Neuronal stem cell (in vitro differentiated cells): ENCODE measurements around the gene NBPF3.

ENCODE experiments used
- DNase-seq: peaks from one replicate; pipeline ENCODE4 v3.0.0-alpha.2; 2013; ENCODE audit warnings: low spot score
- H2AFZ ChIP-seq: one replicate; pipeline ENCODE4 v1.6.1; 2013; ENCODE audit warnings: mild to moderate bottlenecking, low read length, inconsistent platforms
- H2AK5ac ChIP-seq: 2 replicates; pipeline ENCODE4 v1.6.1; 2013; ENCODE audit warnings: low read depth, mild to moderate bottlenecking, inconsistent platforms, low read length, moderate library complexity, mixed read lengths
- H2BK120ac ChIP-seq: 2 replicates; pipeline ENCODE4 v1.6.1; 2013; ENCODE audit warnings: low read depth, mild to moderate bottlenecking, inconsistent platforms, low read length, moderate library complexity, mixed read lengths
- H2BK12ac ChIP-seq: one replicate; pipeline ENCODE4 v1.6.1; 2013; ENCODE audit warnings: low read length, inconsistent platforms
- H2BK15ac ChIP-seq: 2 replicates; pipeline ENCODE4 v1.6.1; 2013; ENCODE audit warnings: mild to moderate bottlenecking, low read length, inconsistent platforms, mixed read lengths
- H2BK5ac ChIP-seq: one replicate; pipeline ENCODE4 v1.6.1; 2013; ENCODE audit warnings: inconsistent platforms, mild to moderate bottlenecking, low read length, moderate library complexity
- H3K14ac ChIP-seq: one replicate; pipeline ENCODE4 v1.6.1; 2013; ENCODE audit warnings: low read length, inconsistent platforms
- H3K18ac ChIP-seq: 2 replicates; pipeline ENCODE4 v1.6.1; 2013; ENCODE audit warnings: low read length, inconsistent platforms
- H3K23ac ChIP-seq: 2 replicates; pipeline ENCODE4 v1.6.1; 2013; ENCODE audit warnings: low read depth, mild to moderate bottlenecking, mixed read lengths, low read length, inconsistent platforms; ENCODE audit not compliant: poor library complexity
- H3K27ac ChIP-seq: replicated peaks from 3 replicates; pipeline ENCODE4 v1.5.1; 2013; ENCODE audit warnings: low read length, inconsistent platforms
- H3K27me3 ChIP-seq, 3 experiments: 2 replicates each; pipeline ENCODE4 v1.6.1; 2013; ENCODE audit warnings: low read length in 3 of 3, mild to moderate bottlenecking in 2 of 3, inconsistent platforms in 1 of 3, low read depth in 1 of 3, mixed read lengths in 1 of 3, moderate library complexity in 1 of 3; ENCODE audit not compliant: control insufficient read depth in 3 of 3, insufficient read depth in 3 of 3
- H3K36me3 ChIP-seq, 2 donors: replicated peaks in 1 of 2; 2 replicates each; pipeline ENCODE4 v1.6.1; 2013; ENCODE audit warnings: low read length in 2 of 2; ENCODE audit not compliant: control insufficient read depth in 2 of 2, insufficient read depth in 2 of 2
- H3K4ac ChIP-seq: 2 replicates; pipeline ENCODE4 v1.6.1; 2013; ENCODE audit warnings: inconsistent platforms, mild to moderate bottlenecking, low read length, moderate library complexity
- H3K4me1 ChIP-seq, 2 donors: 1 replicate in 1 of 2; 2 replicates in 1 of 2; pipeline ENCODE4 v1.6.1; 2013; ENCODE audit warnings: low read length in 2 of 2, low read depth in 1 of 2; ENCODE audit not compliant: control insufficient read depth in 2 of 2, insufficient read depth in 1 of 2
- H3K4me2 ChIP-seq: one replicate; pipeline ENCODE4 v1.6.1; 2013; ENCODE audit warnings: mild to moderate bottlenecking, low read length, inconsistent platforms; ENCODE audit not compliant: insufficient read depth, poor library complexity, severe bottlenecking
- H3K4me3 ChIP-seq, 2 donors: 2 replicates each; pipeline ENCODE4 v1.5.1; 2013; ENCODE audit warnings: low read length in 2 of 2, mild to moderate bottlenecking in 2 of 2, inconsistent platforms in 1 of 2, moderate library complexity in 1 of 2
- H3K79me1 ChIP-seq: one replicate; pipeline ENCODE4 v1.6.1; 2013; ENCODE audit warnings: low read depth, mild to moderate bottlenecking, inconsistent platforms, low read length, moderate library complexity
- H3K9ac ChIP-seq: one replicate; pipeline ENCODE4 v1.6.1; 2013; ENCODE audit warnings: mild to moderate bottlenecking, low read depth, low read length, inconsistent platforms; ENCODE audit not compliant: poor library complexity
- H3K9me3 ChIP-seq, 2 donors: replicated peaks in 1 of 2; 2 replicates each; pipeline versions ENCODE3 to v1.6.1; 2013; ENCODE audit warnings: low read length in 2 of 2, mild to moderate bottlenecking in 2 of 2, inconsistent platforms in 1 of 2, low read depth in 1 of 2, mixed read lengths in 1 of 2, moderate library complexity in 1 of 2; ENCODE audit not compliant: control insufficient read depth in 2 of 2, insufficient read depth in 1 of 2
- H4K8ac ChIP-seq: one replicate; pipeline ENCODE4 v1.6.1; 2013; ENCODE audit warnings: low read depth, mild to moderate bottlenecking, inconsistent platforms, low read length, moderate library complexity
- H4K91ac ChIP-seq: one replicate; pipeline ENCODE4 v1.6.1; 2013; ENCODE audit warnings: low read length, low read depth, mild to moderate bottlenecking, inconsistent platforms; ENCODE audit not compliant: poor library complexity
- WGBS, 2 donors: extraction: QIAGEN DNeasy Blood & Tissue Kit; methylation state at CpG; one replicate each; pipeline ENCODE4 v1.1.7; 2013; ENCODE audit warnings: missing lambda C conversion rate in 2 of 2, mixed read lengths in 1 of 2; ENCODE audit not compliant: insufficient read length in 2 of 2, insufficient replicate concordance in 1 of 2; ENCODE audit errors: extremely low coverage in 2 of 2; 5-methylcytosine and 5-hydroxymethylcytosine counted together

NBPF3 gene

GRCh38 chr1:21496063-21496462 is 56.1 kb downstream of the NBPF3 start:
- Histone ChIP-seq H3K4me2 (no peak overlapping the region), H3K4me1 (peaks cover 0 to 8% of the 10 kb centered on the region in 2 donors), H2AK5ac (no peak overlapping the region), H3K9me3 (peaks cover 3 to 6% of the 10 kb centered on the region in 2 donors), H4K8ac (no peak overlapping the region), H3K4me3 (no peak overlapping the region), H2BK15ac (no peak overlapping the region), H4K91ac (no peak overlapping the region), H3K27me3 (no peaks in the 10 kb centered on the region), H3K14ac (no peak overlapping the region), H3K4ac (no peak overlapping the region), H2BK120ac (no peak overlapping the region), H3K79me1 (no peaks in the 10 kb centered on the region), H3K27ac (no peak overlapping the region), H2BK12ac (no peak overlapping the region), H2AFZ (no peak overlapping the region), H3K18ac (no peak overlapping the region), H2BK5ac (no peak overlapping the region), H3K9ac (no peak overlapping the region), H3K36me3 (no peaks in the 10 kb centered on the region), H3K23ac (no peak overlapping the region)
- WGBS, 2 donors = no CpG with 5 or more reads among the region's 1 CpG
- DNase-seq = no peak

- H3K79me1 ChIP-seq = no peaks in the 10 kb centered on the region
- no peak overlapping the region for H3K4me2 ChIP-seq
- H2AFZ ChIP-seq = peak overlapping the region; percentile 13
- H2BK120ac ChIP-seq = no peak overlapping the region
- DNase-seq = no peak
- no peak overlapping the region for H4K8ac ChIP-seq
- H4K91ac ChIP-seq = no peak overlapping the region
- H3K9ac ChIP-seq = no peak overlapping the region
- H3K9me3 ChIP-seq = peaks cover 3 to 4% of the 10 kb centered on the region in 2 donors
- H2BK12ac ChIP-seq = no peak overlapping the region
- no peak overlapping the region for H3K27ac ChIP-seq
- H2BK5ac ChIP-seq = no peak overlapping the region
- no peak overlapping the region for H2BK15ac ChIP-seq
- H3K14ac ChIP-seq = no peak overlapping the region
- no peak overlapping the region for H3K18ac ChIP-seq
- no peak overlapping the region for H3K4me3 ChIP-seq
- H3K36me3 ChIP-seq = no peaks in the 10 kb centered on the region
- H3K23ac ChIP-seq = no peak overlapping the region
- no peak overlapping the region for H3K4ac ChIP-seq
- WGBS, 2 donors = no CpG with 5 or more reads among the region's 3 CpGs
- H3K4me1 ChIP-seq = peaks cover 0 to 8% of the 10 kb centered on the region in 2 donors
- no peaks in the 10 kb centered on the region for H3K27me3 ChIP-seq
- H2AK5ac ChIP-seq = no peak overlapping the region
Observed at GRCh38 chr1:21496886-21497285, 56.9 kb downstream of the NBPF3 start.

DNA sequence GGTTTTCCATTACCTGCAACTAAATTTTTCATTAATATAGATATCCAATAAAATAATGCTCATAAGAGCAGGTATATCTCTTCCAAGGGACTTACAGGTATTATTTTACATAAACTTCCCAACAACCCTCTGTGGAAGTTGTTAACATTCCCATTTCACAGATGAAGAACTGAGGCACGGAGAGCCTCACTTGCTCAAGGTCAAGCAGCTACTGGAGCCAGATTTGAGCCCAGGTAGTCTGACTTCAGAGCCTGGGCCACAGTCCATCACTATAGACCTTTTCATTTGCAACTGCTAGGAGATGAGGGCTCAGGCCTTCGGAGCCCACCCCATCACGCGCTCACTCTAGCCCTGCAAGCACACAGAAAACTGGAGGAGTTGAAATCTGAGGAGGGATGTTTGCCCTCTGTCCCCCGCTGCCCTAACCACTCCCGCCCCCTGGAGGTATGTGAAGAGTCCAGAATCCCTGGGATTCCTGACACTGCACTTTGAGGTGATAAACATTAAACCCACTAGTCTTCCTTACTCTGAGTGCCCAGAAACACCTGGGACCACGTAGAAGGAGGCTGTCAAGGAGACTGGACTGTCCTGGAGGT is 57.6 kb downstream of the NBPF3 start:
- no peak overlapping the region for H3K4me2 ChIP-seq
- H3K79me1 ChIP-seq = no peaks in the 10 kb centered on the region
- no CpG with 5 or more reads among the region's 7 CpGs for WGBS, 2 donors
- H3K9ac ChIP-seq = no peak overlapping the region
- H3K4me3 ChIP-seq = no peak overlapping the region
- peak overlapping the region; percentile 83 for H3K18ac ChIP-seq
- no peak overlapping the region for H2BK15ac ChIP-seq
- no peaks in the 10 kb centered on the region for H3K27me3 ChIP-seq
- peaks cover 0 to 5% of the 10 kb centered on the region in 2 donors for H3K4me1 ChIP-seq
- no peak overlapping the region for H2BK12ac ChIP-seq
- no peak overlapping the region for H2BK5ac ChIP-seq
- no peaks in the 10 kb centered on the region for H3K36me3 ChIP-seq
- no peak overlapping the region for H3K4ac ChIP-seq
- H4K91ac ChIP-seq = no peak overlapping the region
- H4K8ac ChIP-seq = no peak overlapping the region
- H3K27ac ChIP-seq = no peak overlapping the region
- no peak overlapping the region for H3K23ac ChIP-seq
- H2AFZ ChIP-seq = no peak overlapping the region
- no peak overlapping the region for H2BK120ac ChIP-seq
- peaks cover 3 to 4% of the 10 kb centered on the region in 2 donors for H3K9me3 ChIP-seq
- no peak for DNase-seq
- peak overlapping the region; percentile 31 for H3K14ac ChIP-seq
- no peak overlapping the region for H2AK5ac ChIP-seq

DNA sequence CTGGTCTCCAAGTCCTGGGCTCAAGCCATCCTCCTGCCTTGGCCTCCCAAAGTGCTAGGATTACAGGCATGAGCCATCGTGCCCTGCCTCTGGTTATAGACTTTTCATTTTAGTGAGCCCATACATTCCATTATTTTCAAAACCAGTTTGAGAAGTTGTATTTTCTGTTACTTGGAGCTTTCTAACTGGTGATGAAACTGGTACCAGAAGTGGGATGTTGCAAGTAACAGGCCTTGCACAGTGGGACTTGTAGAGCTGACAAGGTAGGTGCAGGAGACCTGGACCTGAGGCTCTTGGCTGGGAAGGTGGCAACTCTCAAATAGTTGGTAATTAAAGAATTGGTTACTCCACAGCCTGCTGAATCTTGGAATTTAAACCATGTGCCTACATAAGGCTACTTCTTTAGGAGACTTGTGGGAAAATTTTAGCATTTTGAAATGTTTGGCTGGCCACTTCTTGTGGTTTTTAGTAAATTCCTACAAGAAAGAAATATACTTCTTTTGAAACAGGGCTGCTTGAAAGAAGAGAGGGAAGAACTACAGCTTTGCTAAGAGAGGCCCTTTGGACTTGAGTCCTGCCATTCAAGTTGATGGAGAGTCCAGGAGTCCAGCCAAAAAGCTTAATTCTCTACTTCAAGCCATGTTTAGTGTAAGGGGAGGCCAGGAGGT is 59.5 kb downstream of the NBPF3 start:
- Histone ChIP-seq H3K27me3 (no peaks in the 10 kb centered on the region), H3K14ac (no peak overlapping the region), H3K27ac (no peak overlapping the region), H3K79me1 (no peaks in the 10 kb centered on the region), H3K4me1 (peaks cover 3 to 13% of the 10 kb centered on the region in 2 donors), H2AFZ (no peak overlapping the region), H3K4me3 (no peak overlapping the region), H4K8ac (no peak overlapping the region), H2BK12ac (no peak overlapping the region), H3K18ac (no peak overlapping the region), H2AK5ac (no peak overlapping the region), H3K9me3 (peaks cover 3 to 4% of the 10 kb centered on the region in 2 donors), H3K4ac (no peak overlapping the region), H2BK120ac (no peak overlapping the region), H3K9ac (no peak overlapping the region), H2BK15ac (no peak overlapping the region), H4K91ac (no peak overlapping the region), H3K4me2 (no peak overlapping the region), H3K23ac (no peak overlapping the region), H2BK5ac (no peak overlapping the region), H3K36me3 (no peaks in the 10 kb centered on the region)
- DNase-seq = no peak
- WGBS, 2 donors = no CpG with 5 or more reads among the region's 1 CpG
